A549 (cell line): ENCODE data around the gene CBFA2T3. TPM values are rescaled to one million over a fixed set of nuclear protein-coding genes. Genes with fewer than 3 reads are reported as not detected.

Experiments
- ATAC-seq, 2 experiments: fragments of 200-7000 bp in 1 of 2; fragments of >200 bp in 1 of 2; cut with Nextera tagmentation in 1 of 2; cut with Tn5 transposase in 1 of 2; 3 replicates each; pipeline versions ENCODE4 v1.8.0 to v1.9.1; 2018 to 2020; ENCODE audit warnings: mild to moderate bottlenecking in 1 of 2, moderate library complexity in 1 of 2
- CTCF ChIA-PET: fragments of 300-600 bp; sonication (Branson Sonifier 250); formaldehyde crosslinking; extraction: SDS; loops from one replicate; lab custom pipeline; 2021; ENCODE audit warnings: antibody characterized with exemption, inconsistent platforms; lab: Yijun Ruan, JAX
- POLR2A ChIA-PET: fragments of 350-600 bp; formaldehyde crosslinking; extraction: SDS; loops from one replicate; lab custom pipeline; 2021; ENCODE audit warnings: antibody characterized with exemption, inconsistent platforms; lab: Yijun Ruan, JAX
- DNase-seq, 2 experiments: peaks; one replicate each; pipeline versions ENCODE4 v3.0.0 to v3.0.0-alpha.2; 2011 to 2016; ENCODE audit warnings: low read depth in 1 of 2, low spot score in 1 of 2
- FAIRE-seq: peaks from 2 replicates; lab custom pipeline; 2011; peaks lifted over from hg19 to GRCh38; lab: Jason Lieb, UNC
- H3K27ac ChIP-seq, 2 experiments: fragments of >200 bp; sonication (Bioruptor Twin); formaldehyde crosslinking; 3 replicates each; pipeline ENCODE4 v1.5.1; 2016 to 2017
- H3K4me1 ChIP-seq: fragments of >200 bp; sonication (Bioruptor Twin); formaldehyde crosslinking; 3 replicates; pipeline ENCODE4 v1.6.1; 2016
- H3K4me2 ChIP-seq: fragments of >200 bp; sonication (Bioruptor Twin); formaldehyde crosslinking; 3 replicates; pipeline ENCODE4 v1.6.1; 2016
- H3K4me3 ChIP-seq: fragments of >200 bp; sonication (Bioruptor Twin); formaldehyde crosslinking; 3 replicates; pipeline ENCODE4 v1.5.1; 2016
- H3K9me3 ChIP-seq: fragments of >200 bp; sonication (Bioruptor Twin); formaldehyde crosslinking; 3 replicates; pipeline ENCODE4 v1.6.1; 2016
- CBX8 ChIP-seq: fragments of 200-600 bp; sonication (generic); IDR thresholded peaks from 2 replicates; pipeline ENCODE4 v1.6.1; 2016
- CEBPB ChIP-seq, 2 experiments: fragments of >200 bp in 1 of 2; sonication (Bioruptor Twin) in 1 of 2; formaldehyde crosslinking in 1 of 2; IDR thresholded peaks; 2 replicates each; pipeline ENCODE4 v1.6.1; 2012 to 2016
- EP300 ChIP-seq, 2 experiments: fragments of >200 bp; sonication (Bioruptor Twin); formaldehyde crosslinking; IDR thresholded peaks; 2 replicates in 1 of 2; 3 replicates in 1 of 2; pipeline ENCODE4 v1.6.1; 2016 to 2017
- FOSB ChIP-seq: fragments of 250-450 bp; sonication (Bioruptor Pico); IDR thresholded peaks from 2 replicates; pipeline ENCODE4 v1.5.0; 2020; ENCODE audit warnings: mild to moderate bottlenecking, moderate library complexity
- FOSL2 ChIP-seq, 2 experiments: fragments of 450-650 bp in 1 of 2; fragments of >200 bp in 1 of 2; sonication (Bioruptor Twin) in 1 of 2; formaldehyde crosslinking; IDR thresholded peaks; 2 replicates each; pipeline versions ENCODE4 v1.5.0 to v1.6.1; 2016 to 2020; ENCODE audit warnings: mild to moderate bottlenecking in 1 of 2, moderate library complexity in 1 of 2
- GATA3 ChIP-seq: IDR thresholded peaks from 2 replicates; pipeline ENCODE4 v1.6.1; 2012; ENCODE audit warnings: borderline replicate concordance
- HOXA7 ChIP-seq: fragments of 250-450 bp; sonication (Bioruptor Pico); IDR thresholded peaks from 2 replicates; pipeline ENCODE4 v1.5.0; 2020; ENCODE audit warnings: mild to moderate bottlenecking, moderate library complexity
- JUNB ChIP-seq: fragments of >200 bp; sonication (Bioruptor Twin); formaldehyde crosslinking; IDR thresholded peaks from 2 replicates; pipeline ENCODE4 v1.6.1; 2016
- KDM1A ChIP-seq: fragments of 200-600 bp; sonication (generic); IDR thresholded peaks from 2 replicates; pipeline ENCODE4 v1.6.1; 2016; ENCODE audit warnings: low read depth, mild to moderate bottlenecking
- KDM5A ChIP-seq: fragments of 200-600 bp; sonication (generic); IDR thresholded peaks from 2 replicates; pipeline ENCODE4 v1.6.1; 2016; ENCODE audit warnings: antibody characterized with exemption, mild to moderate bottlenecking
- TP53 ChIP-seq: fragments of 250-450 bp; sonication (Bioruptor Pico); IDR thresholded peaks from 2 replicates; pipeline ENCODE4 v1.5.0; 2021; ENCODE audit warnings: mild to moderate bottlenecking, moderate library complexity
- ZC3H11A ChIP-seq: fragments of 450-650 bp; IDR thresholded peaks from 2 replicates; pipeline ENCODE4 v1.6.1; 2014; ENCODE audit warnings: antibody characterized with exemption, mild to moderate bottlenecking
- ZNF302 ChIP-seq: fragments of 250-450 bp; sonication (Bioruptor Pico); IDR thresholded peaks from 2 replicates; pipeline ENCODE4 v1.9.0; 2021; ENCODE audit warnings: inconsistent platforms, mild to moderate bottlenecking, moderate library complexity
- whole genome bisulfite sequencing: methylation state at CpG from one replicate; pipeline ENCODE4 v1.1.6; 2017; ENCODE audit errors: missing lambda C conversion rate; 5-methylcytosine and 5-hydroxymethylcytosine counted together
- polyA plus RNA-seq, 4 experiments: library from polyadenylated mRNA; depleted of rRNA in 3 of 4; stranded (reverse); fragments of >200 nt; fragmentation: RNase III in 1 of 4; extraction: RNeasy Plus Mini Kit Qiagen cat#74134 plus additional on column Dnase treatment in 1 of 4; gene quantifications; 2 replicates in 3 of 4; 3 replicates in 1 of 4; pipeline ENCODE4 v1.2.3, GENCODE V29; 2011 to 2017
- TF ChIP-seq, protein P1 (sequence below): fragments of 200-600 bp; sonication (generic); IDR thresholded peaks from 2 replicates; pipeline ENCODE4 v1.6.1; 2016; ENCODE audit warnings: antibody characterized with exemption, mild to moderate bottlenecking, moderate library complexity
- TF ChIP-seq, protein P2 (sequence below): IDR thresholded peaks from 2 replicates; pipeline ENCODE4 v1.6.1; 2012; ENCODE audit warnings: low read depth, borderline replicate concordance
- TF ChIP-seq, protein P3 (sequence below): fragments of >200 bp; sonication (Bioruptor Twin); formaldehyde crosslinking; IDR thresholded peaks from 2 replicates; pipeline ENCODE4 v1.6.1; 2016

CBFA2T3 gene
- polyA plus RNA-seq, 2 of the 4 experiments (the other 2 are of a cell fraction) = 0.08 TPM; not detected in 1

DNA sequence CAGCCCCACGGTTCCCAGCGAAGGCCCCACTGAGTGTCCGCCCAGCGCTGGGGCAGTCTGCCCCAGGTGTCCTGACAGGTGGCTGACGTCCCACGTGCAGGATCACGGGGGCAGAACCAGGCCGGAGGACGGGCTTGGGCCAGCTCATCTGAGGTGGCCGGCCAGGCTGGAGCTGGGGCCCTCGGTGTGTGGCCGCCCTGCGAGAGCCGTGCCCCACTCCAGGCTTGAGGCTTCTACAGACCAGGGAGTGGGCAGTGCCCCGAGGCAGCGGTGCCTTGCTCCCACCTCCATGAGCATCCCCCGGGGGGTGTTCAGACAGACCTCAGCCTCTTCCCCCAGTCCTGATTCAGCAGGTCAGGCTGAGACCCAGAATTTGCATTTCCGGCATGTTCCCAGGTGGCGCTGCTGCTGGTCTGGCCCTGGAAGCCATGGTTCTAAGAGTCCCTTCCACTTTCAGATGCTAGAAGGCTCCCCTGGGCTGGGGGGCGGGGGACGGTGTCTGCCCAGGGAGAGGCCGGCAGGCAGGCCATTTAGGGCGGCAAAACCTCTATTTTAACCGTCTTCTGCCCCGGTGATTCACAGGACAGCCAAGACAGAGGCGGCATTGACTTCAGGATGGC, 75.2 kb downstream of the CBFA2T3 start:
- Histone ChIP-seq H3K9me3 (no peaks in the 10 kb centered on the region), H3K4me1 (no peaks in the 10 kb centered on the region), H3K27ac (no peak overlapping the region), H3K4me2 (no peak overlapping the region)
- 87% methylated on average over 14 of the region's 26 CpGs for WGBS
- ATAC-seq (peak in 1 of 2 experiments; percentile 20; a peak in 2 of 6 replicates), DNase-seq (no peak), FAIRE-seq (no peak)
- ChIA-PET POLR2A (no interaction called here), CTCF (interaction anchor here (1.0 to 1.3 kb wide), 3 partner anchors 13 to 45 kb away, joined by 3 to 4 read pairs (median 3); partner anchors contain the start of genes GALNS and TRAPPC2L)
- TF ChIP-seq HOXA7 (CRISPR knock-in tag) (no peak), EP300 (IDR thresholded peaks at IDR 0.05) (no peak), TP53 (no peak), FOSL2 (IDR thresholded peaks at IDR 0.05) (no peak), FOSL2 (CRISPR knock-in tag; IDR thresholded peaks at IDR 0.05) (no peak), CEBPB (IDR thresholded peaks at IDR 0.05) (no peak), FOSB (no peak), KDM5A (no peak), GATA3 (no peak)
- TF ChIP-seq, protein P1, sequence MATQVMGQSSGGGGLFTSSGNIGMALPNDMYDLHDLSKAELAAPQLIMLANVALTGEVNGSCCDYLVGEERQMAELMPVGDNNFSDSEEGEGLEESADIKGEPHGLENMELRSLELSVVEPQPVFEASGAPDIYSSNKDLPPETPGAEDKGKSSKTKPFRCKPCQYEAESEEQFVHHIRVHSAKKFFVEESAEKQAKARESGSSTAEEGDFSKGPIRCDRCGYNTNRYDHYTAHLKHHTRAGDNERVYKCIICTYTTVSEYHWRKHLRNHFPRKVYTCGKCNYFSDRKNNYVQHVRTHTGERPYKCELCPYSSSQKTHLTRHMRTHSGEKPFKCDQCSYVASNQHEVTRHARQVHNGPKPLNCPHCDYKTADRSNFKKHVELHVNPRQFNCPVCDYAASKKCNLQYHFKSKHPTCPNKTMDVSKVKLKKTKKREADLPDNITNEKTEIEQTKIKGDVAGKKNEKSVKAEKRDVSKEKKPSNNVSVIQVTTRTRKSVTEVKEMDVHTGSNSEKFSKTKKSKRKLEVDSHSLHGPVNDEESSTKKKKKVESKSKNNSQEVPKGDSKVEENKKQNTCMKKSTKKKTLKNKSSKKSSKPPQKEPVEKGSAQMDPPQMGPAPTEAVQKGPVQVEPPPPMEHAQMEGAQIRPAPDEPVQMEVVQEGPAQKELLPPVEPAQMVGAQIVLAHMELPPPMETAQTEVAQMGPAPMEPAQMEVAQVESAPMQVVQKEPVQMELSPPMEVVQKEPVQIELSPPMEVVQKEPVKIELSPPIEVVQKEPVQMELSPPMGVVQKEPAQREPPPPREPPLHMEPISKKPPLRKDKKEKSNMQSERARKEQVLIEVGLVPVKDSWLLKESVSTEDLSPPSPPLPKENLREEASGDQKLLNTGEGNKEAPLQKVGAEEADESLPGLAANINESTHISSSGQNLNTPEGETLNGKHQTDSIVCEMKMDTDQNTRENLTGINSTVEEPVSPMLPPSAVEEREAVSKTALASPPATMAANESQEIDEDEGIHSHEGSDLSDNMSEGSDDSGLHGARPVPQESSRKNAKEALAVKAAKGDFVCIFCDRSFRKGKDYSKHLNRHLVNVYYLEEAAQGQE = no peak
- TF ChIP-seq, protein P2, sequence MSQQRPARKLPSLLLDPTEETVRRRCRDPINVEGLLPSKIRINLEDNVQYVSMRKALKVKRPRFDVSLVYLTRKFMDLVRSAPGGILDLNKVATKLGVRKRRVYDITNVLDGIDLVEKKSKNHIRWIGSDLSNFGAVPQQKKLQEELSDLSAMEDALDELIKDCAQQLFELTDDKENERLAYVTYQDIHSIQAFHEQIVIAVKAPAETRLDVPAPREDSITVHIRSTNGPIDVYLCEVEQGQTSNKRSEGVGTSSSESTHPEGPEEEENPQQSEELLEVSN = no peak
- TF ChIP-seq, all 56 proteins: peak for 0
- H3K4me3 ChIP-seq = no peak overlapping the region

DNA sequence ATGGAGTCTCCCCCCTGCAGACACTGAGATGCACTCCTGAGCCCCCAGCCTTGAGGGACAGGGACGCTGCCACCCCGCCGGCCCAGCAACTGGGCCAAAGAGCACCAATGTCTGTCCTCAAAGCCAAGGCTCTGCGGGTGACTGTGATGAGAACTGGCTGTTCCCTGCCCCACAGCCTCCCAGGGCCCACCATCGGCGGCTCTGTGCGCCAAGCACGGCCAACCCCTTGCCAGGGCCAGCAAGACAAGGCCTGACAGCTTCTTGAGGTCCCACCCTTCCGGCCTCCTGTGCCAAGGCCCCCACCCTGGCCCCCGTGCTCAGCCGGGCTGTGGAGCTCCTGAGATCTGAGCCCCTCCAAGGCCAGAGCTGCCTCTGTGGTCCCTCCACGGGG, 76.3 kb downstream of the CBFA2T3 start:
- no peak for FAIRE-seq
- ChIA-PET POLR2A (no interaction called here), CTCF (interaction anchor here (0.7 to 1.7 kb wide), 4 partner anchors 14 to 164 kb away, joined by 3 to 5 read pairs (median 4); partner anchors contain the start of genes GALNS and TRAPPC2L)
- ATAC-seq = no peak
- Histone ChIP-seq H3K9me3 (no peaks in the 10 kb centered on the region), H3K4me2 (no peak overlapping the region), H3K4me3 (no peak overlapping the region), H3K27ac (no peak overlapping the region), H3K4me1 (no peaks in the 10 kb centered on the region)
- WGBS = 71% methylated on average over 7 of the region's 12 CpGs
- no peak for DNase-seq
- no peak for TF ChIP-seq CBX8
- TF ChIP-seq, protein P3, sequence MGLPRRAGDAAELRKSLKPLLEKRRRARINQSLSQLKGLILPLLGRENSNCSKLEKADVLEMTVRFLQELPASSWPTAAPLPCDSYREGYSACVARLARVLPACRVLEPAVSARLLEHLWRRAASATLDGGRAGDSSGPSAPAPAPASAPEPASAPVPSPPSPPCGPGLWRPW = no peak
- no peak for TF ChIP-seq CEBPB (IDR thresholded peaks at IDR 0.05)
- no peak for TF ChIP-seq ZC3H11A
- no peak for TF ChIP-seq KDM1A
- no peak for TF ChIP-seq KDM5A
- TF ChIP-seq, protein P2 = no peak

DNA sequence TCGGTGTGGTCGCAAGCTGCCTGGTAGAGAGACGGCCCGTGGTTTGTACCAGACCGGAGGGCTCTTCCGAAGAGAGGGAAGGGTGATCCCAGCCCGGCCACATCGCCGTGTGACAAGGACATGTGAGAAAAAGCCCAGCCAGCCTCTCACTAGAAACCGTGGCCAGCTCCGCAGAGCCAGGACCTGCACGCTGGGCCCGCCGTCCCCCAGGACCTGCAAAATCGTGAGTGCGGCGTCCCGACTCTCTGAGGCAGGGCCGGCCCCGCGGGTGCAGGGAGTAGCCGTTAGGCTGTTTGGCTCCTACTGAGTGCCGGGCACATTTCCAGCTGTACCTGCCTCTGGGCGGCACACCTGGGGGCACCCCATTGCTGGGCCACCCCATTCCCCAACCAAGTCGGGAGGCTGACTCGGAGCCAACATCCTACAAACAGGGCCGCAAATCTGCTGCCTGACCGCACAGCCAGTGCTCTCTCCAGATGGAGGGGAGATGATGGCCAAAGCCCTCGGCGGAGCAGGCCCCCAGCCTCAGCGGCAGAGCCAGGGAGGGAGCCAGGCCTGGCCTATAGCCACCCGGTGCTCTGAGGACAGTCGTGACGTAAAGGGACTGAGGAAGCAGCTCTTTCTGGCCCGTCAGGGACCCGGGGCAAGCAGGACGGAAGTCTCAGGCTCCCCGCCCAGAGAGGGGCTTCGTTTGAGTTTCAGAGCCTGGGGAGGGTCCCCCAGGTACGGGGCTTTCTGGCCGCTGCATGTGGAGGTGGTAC, 76.9 kb downstream of the CBFA2T3 start:
- ChIA-PET POLR2A (no interaction called here), CTCF (interaction anchor here (1.3 to 1.7 kb wide), 2 partner anchors 15 to 163 kb away, joined by 3 to 5 read pairs; no protein-coding TSS in a partner anchor)
- H3K4me1 ChIP-seq = no peaks in the 10 kb centered on the region
- DNase-seq (no peak), ATAC-seq (no peak), FAIRE-seq (no peak)
- no peak overlapping the region for H3K4me3 ChIP-seq
- no peak overlapping the region for H3K4me2 ChIP-seq
- H3K27ac ChIP-seq = no peak overlapping the region
- TF ChIP-seq ZNF302 (CRISPR knock-in tag) (no peak), JUNB (no peak)
- no peaks in the 10 kb centered on the region for H3K9me3 ChIP-seq
- 74% methylated on average over 28 of the region's 41 CpGs for WGBS
